Stimulated activated CD8-positive, alpha-beta memory T cell treated with anti-CD3 and anti-CD28 coated beads, Interleukin-7, amount 100 ng/mL, for 1 hour (primary cell): ENCODE results near the gene TAC3.

Experiments
- DNase-seq, 2 donors: peaks; one replicate each; pipeline ENCODE4 v3.0.0-alpha.2; 2020; ENCODE audit warnings: low read depth in 2 of 2

Gene TAC3

DNA sequence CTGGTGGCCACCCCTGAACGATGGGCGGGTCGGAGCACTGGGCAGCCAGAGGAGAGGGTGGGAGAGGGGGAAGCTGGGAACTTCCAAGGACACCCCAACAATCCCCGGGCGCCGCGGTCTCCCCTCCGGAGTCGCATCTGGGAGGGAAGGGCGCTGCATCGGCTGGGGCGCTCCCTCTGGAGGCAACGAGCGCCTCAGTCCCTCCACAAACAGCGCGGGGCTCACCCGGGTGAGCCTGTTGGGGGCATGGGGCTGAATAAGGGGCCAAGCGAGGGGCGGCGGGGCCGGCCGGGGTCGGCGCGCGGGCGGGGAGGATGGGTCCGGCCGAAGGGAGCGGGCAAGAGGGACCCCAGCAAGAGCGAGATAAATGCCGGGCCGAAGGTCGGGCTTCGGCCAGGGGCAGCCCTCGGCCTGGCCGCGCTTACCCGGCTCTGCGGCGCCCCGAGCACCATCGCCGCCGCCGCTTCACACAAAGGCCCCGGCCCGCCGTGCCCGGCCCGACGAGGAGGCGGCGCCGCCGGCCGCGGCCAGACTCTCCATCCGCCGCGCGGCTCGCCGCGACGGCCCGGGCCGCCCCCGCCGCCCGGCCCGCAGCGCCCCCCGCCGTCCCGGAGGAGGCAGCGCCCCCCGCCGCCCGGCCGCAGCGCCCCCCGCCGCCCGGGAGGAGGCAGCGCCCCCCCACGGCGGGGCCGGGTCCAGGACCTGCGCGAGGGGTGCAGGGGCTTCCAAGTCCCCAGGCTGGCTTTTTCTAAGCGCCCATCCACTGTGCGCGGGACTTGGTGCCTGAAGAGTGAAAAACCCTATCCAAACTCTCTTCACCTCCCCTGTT is 10.1 kb downstream of the TAC3 start, which contains the start of gene ZBTB39:
Gene ZBTB39, minus strand, starts transcription at position 567 of the 829 bp plus-strand sequence. CDS start 1,629 bp downstream, outside the sequence.
- peak; percentile 37 to 49 for DNase-seq

DNA sequence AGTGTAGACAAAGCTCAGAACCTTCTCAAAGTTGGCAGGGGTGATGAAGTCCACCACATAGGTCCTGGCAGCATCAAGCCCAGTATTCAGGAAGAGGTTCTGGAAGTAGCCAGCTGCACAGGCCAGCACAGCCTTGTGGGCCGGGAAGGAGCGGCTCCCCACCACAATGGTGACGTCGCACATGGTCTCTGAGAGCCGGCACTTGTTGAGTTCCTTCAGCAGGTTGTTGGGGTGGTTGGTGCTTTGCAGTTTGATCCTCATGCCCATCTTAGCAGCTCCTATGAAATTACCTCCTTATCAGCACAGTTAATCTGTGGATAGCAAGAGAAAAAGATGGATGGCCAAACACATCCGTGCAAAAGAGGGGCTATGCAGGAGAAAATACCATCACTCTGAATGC is 11.7 kb downstream of the TAC3 start:
- DNase-seq: no peak

DNA sequence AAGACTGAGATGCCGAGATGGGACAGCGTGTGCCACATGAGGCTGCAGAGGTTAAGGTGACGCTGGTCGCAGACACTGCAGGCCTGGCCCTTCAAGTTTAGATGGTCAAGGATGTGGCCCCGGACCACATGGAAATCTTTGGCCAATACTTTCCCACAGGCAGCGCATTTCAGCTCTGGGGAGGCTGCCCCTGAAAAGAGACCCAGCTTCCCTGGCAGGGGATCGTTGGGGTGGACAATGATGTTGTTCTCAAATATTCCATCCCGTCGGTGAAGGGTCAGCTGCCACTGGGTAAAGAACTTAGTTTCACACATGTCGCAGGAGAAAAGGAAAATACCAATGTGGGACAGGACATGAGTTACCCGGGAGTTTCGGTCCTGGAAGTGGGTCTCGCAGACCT is 12.9 kb downstream of the TAC3 start:
- no peak for DNase-seq

DNA sequence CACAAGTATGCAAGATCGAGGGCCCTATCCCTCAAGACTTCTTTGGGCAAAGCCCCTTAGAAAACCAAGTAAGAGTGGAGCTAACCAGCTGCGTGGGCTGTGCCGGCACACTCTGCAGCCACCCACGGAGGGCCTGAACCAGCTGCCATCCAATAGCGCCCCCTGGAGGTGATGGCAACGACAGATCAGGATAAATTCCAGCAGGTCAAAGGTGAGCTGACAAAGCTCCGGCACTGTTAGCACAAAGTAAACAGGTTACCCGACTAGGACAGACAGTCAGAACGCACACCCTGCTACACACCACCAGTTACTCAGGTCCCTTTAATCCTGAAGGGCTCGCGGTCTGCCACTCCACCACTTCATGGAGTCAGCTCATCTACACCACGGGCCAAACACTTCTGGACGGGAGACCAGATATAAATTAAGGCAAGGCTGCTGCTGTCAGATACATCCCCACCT is 14.9 kb downstream of the TAC3 start:
- DNase-seq: peak; percentile 16 to 47

DNA sequence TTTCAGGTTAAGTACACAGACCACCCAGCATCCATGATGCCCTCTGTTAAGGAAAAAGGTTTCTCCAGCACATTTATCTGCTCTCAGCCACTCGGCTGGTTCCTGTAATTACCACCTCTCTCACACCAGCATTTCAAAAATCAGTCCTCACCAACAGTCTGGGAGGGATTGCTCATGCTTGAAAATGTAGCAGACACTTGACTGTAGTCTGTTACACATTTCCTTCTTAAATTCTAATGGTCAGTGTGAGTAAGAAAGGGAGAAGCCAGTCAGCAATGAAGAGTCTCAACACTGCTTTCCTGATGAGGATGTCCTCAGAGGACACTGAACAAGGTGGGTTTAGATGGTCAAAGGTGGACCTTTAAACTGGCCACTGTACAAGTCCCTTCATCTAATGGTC is 15.9 kb downstream of the TAC3 start:
- no peak for DNase-seq

DNA sequence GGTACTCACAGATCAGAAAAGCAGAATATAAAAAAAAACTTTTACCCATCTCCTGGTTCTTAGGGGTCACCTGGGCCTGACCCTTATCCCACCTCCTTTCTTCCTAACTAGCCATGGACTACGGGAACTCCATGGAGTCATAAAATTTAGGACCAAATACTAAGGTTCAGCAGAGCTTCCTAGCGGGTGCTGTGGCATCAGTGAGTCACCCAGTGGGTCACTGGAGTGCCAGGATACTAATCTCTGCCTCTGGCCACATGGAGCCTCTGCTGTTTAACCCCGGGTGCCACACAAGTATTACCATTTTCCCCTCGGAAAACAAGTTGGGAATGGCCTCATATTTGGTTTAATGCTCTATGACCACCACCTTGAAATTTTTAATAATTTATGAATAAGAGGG is 16.9 kb downstream of the TAC3 start:
- no peak for DNase-seq

DNA sequence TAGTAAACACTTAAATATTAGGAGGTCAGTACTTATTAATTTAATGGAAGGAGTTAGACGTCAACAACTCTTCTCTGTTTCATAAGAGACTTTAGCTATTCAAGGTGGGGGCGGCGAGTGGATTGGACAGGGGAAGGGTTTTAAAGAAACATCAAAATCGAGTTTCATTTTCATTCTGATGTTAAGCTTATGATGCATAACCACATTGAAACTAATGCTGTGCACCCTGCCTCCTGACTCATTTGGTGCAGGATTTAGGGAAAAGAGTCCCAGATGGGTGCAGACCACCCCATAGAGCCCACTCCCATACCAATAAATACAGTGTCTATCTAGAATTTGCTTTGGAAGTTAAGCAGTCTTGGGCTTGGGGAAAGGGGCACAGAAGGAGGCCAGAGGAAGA is 17.3 kb downstream of the TAC3 start:
- no peak for DNase-seq

DNA sequence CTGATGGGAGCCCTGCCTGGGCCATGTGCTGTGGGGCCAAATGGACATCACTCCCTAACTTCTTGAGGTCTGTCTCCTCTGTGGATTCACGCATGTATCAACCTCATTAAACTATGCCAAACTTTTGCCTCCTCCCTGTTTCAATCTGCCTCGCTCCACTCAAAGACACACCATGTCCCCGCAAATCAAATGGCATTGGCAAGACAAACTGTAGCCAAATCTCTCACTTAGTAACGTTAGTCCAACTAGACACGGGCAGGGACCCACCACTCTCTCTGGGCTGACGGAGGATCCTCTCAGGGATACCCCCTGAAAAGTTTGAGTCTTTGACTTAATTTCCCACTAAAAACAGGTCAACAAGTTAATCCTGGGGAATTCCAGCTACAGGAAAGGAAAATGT is 18.0 kb downstream of the TAC3 start:
- DNase-seq: no peak

DNA sequence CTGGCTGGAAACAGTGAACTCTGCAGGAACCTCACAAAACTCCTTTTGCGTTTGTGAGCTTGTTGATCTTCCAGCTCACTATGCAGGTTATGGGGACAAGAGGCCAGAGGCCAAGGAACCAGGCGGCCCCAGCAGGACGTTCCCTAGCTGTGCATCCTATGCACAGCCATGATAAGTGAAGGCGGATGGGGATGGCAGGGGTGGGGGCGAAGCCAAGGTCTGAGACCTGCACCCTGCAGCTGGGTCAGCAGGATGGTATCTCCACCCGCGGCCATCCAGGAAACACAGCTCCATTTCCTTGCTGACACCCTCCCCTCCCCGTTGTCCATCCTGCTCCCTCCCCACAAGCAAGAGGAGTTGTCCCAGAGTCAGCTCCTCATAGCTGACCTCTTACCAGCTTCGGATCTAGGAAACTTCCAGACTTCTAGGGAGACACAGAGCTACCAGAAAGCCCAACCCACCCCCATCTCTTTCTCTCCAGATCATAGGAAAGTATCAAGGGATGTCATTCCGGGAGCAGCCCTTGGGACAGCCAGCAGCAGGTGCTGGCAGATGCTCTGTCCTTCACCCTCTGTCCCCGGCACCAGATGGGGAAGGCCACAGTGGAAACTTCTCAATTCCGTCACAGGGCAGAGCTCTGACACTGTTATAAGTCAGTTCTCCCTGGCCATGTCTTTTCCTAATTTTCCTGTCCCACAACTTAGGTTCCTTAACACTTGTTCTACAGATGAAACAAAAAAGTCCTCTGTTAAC is 19.4 kb downstream of the TAC3 start:
- no peak for DNase-seq

DNA sequence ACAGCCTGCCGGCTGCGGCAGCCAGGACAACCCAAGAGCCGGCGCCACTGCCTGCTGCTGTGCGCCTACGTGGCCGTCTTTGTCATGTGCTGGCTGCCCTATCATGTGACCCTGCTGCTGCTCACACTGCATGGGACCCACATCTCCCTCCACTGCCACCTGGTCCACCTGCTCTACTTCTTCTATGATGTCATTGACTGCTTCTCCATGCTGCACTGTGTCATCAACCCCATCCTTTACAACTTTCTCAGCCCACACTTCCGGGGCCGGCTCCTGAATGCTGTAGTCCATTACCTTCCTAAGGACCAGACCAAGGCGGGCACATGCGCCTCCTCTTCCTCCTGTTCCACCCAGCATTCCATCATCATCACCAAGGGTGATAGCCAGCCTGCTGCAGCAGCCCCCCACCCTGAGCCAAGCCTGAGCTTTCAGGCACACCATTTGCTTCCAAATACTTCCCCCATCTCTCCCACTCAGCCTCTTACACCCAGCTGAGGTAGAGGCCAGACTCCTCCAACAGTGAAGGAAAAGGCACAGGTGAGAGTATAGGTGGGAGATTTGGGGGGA is 20.3 kb downstream of the TAC3 start:
- no peak for DNase-seq

DNA sequence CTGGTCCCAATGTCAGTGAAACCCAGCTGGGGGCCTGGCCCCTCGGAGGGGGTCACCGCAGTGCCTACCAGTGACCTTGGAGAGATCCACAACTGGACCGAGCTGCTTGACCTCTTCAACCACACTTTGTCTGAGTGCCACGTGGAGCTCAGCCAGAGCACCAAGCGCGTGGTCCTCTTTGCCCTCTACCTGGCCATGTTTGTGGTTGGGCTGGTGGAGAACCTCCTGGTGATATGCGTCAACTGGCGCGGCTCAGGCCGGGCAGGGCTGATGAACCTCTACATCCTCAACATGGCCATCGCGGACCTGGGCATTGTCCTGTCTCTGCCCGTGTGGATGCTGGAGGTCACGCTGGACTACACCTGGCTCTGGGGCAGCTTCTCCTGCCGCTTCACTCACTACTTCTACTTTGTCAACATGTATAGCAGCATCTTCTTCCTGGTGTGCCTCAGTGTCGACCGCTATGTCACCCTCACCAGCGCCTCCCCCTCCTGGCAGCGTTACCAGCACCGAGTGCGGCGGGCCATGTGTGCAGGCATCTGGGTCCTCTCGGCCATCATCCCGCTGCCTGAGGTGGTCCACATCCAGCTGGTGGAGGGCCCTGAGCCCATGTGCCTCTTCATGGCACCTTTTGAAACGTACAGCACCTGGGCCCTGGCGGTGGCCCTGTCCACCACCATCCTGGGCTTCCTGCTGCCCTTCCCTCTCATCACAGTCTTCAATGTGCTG is 21.0 kb downstream of the TAC3 start:
- no peak for DNase-seq

DNA sequence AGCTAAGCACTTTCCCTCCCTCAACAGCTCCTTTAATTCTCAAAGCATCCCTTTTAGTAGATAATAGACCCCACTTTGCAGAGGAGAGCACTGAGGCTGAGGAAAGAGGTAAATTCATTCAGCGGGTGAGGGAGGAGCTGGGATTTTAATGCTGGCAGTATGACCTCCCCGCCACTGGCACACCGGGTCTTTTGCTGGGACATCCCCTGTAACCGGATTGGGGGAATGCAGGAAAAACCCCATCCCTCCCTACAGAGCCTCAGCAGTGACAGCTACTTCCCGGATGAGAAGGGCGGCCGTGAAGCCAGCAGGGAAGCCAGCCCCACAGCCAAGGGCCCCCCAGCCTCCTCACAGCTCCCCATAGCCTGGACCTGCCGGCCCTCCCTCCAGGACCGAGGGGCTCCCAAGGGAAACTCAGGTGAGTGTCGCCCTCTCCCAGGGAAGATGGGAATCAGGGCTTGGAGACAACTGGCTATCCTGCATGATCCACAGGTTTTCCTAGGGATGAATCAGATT is 22.0 kb downstream of the TAC3 start:
- no peak for DNase-seq

DNA sequence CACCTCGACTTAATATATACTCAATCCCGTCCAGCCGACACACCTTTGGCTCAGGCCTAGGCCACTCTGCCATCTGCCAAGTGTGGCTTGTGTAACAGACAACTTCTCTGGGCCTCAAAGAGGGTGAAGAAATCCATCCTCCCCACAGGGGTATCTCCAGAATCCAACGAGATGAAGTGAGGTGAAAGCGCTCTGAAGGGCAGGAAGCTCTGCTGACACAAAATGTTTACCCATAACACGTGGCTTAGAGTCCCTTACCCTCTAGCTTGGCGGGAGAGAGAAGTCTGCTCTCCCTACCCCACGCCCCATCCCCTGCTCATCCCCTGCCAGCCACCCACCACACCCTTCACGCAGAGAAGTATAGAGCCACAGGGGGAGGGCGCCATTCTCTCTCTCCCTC is 23.0 kb downstream of the TAC3 start:
- DNase-seq: no peak

DNA sequence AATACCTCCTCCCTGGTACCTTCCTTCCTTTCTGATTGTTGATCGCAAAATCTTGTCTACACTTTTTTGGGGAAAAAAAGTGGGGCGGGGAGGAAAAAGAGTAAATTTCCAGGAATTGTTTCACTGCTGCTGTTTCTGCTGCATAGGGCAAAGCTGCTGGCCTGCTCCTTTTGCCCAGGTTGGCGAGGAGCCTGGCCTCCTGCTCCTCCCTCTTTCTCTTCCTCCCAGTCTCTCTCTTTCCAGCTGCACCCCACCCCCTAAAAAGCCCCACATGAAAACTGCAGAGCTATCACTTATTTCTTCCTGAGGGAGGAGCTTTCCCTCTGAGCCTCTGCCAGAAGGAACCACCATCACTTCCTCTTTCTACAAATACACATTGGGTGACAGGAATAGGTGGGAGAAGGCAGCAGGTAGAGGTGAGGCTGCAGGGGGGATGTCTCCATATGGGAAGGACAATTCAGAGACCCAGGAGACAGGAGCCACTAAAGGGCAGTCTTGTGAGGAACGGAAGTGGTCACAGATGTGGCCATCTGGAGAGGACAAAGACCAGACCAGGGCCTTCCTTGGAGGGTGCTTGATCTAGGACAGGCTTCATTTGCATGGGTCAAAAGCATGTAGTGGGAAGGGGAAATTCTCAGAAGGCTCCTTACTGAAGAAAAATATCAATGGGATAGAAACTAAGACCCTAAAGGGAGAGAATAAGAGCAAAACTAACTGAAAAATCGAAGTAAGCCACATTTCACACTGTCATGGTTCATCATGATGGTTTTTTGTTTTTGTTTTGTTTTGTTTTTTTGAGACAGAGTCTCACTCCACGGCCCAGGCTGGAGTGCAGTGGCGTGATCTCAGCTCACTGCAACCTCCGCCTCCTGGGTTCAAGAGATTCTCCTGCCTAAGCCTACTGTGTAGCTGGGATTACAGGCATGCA is 24.7 kb downstream of the TAC3 start:
- DNase-seq: no peak

DNA sequence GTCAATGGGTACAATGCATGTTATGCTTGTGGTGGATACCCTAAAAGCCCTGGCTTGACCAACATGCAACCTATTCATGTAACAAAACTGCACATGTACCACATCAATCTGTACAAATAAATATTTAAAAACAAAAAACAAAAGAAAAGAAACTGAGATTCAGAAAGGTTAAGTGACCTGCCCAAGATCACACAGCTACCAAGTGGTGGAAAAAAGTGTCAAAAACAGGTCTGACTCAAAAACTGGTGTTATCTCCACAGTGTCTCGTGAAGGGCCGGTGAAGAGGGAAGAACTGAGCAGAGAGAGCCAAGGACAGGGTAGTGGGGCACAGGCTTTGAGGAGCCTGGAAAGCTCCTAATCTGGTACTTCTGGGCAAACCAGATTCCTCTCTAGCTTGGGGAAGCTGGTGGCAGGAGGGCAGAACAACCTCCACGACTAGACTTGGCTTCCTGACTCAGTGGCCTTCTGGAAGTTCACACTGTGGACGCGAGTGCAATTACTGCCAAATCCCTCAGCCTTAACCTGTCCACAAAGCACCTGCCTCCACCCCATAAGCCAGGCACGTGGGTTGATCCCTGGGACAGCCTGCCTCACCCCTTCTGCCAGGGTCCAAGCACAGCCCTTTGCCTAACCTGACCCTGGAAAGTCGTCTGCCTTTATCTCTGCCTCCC is 25.5 kb downstream of the TAC3 start:
- DNase-seq: no peak

DNA sequence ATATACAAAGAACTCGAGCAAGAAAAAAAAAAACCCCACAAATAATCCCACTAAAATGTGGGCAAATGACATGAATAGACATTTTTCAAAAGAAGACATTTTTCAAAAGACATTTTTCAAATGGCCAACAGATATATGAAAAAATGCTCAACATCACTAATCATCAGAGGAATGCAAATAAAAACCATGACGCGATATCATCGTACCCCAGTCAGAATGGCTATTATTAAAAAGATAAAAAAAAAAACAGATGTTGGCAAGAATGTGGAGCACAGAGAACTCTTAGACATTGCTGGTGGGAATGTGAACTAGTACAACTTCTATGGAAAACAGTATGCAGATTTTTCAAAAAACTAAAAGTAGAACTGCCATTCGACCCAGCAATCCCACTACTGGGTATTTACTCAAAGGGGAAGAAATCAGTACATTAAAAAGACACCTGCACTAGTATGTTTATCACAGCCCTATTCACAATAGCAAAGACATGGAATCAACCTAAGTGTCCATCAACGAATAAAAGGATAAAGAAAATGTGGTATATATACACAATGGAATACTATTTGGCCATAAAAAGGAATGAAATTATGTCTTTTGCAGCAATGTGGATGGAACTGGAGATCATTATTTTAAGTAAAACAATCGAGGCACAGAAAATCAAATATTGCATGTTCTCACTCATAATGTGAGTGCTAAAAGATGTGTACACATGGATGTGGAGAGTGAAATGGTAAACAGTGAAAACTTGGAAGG is 26.3 kb downstream of the TAC3 start:
- DNase-seq: no peak

DNA sequence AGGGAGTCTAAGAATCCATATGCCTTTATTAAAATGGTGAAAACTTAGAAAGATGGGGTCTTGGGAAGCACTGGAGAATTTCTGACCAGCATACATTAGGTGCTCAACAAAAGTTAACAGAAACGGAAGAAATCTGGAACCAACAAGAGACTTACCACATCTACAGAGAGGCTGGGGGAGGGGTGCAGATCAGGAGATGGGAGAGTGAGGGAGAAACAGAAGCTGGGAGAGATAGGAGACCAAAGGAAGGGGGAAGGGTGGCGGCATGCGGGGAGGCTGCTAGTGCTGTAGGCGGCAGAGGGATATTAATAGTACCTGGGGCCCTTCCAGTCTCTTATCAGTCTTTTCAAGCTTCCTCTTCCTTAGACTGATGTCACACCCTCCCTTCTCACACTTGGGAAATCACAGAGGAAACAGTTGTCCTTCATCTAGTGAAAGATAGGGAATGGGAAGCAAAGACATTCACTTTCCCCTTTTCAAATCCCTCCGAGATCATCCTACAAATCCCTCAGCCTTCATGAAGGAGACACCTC is 28.1 kb downstream of the TAC3 start:
- no peak for DNase-seq

DNA sequence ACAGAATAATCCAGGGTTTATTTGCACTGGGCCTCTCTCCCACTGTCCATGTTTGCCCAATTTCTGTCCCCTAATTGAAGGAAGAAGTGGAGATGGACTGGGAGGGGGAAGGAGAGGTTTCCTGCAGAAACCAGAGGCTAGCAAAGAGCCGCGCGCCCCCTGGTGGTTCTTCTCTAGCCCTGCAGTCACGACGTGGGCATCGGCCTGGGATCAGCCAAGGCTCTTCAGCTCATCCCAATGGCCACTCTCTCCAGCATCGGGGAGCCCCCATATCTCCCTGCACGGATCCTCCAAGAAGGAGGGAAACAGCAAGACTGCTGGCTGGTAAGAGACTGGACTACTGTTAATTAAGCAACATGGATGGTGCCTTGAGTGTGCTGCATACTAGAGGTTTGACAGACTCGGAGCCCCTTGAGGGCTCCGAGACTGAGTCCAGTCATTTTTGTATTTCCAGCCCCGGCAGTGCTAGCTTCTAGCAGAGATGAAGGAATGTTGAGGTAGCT is 28.7 kb downstream of the TAC3 start:
- DNase-seq: peak; percentile 45 to 68

DNA sequence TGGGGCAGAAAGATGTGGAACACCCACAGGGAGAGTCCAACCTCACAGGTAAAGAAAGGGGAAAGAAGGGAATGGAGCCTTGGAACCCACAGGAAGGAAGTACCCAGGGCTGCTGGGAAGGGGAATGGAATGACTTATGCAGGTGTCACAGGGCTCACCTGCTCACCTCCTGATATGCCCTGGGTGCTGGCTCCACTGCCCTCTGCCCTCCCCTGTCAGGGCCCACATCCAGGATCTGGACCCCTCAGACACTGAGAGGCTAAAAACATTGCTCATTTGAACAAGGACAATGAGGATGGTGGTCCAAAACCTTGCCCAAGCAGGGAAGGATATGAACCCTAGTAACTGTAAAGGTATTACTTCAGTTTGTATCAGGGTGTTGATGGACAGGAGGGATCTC is 29.3 kb downstream of the TAC3 start:
- no peak for DNase-seq
